Adrenal gland (tissue), 12 donors: Measurements from ENCODE around the gene TBC1D2. TPM values are rescaled to one million over a fixed set of nuclear protein-coding genes. Genes with fewer than 3 reads are reported as not detected.
A peak's percentile ranks its signal among the peaks of the same experiment; 100 is the strongest.

Experiments
- DNase-seq, 7 donors: peaks; one replicate each; pipeline ENCODE4 v3.0.0-alpha.2; 2019 to 2020
- H3K27ac ChIP-seq, 5 donors: fragments of 200-600 bp; sonication (generic) in 4 of 5; 1 replicate in 3 of 5; 2 replicates in 2 of 5; pipeline versions ENCODE4 v1.5.1 to v1.8.0; 2016 to 2020; ENCODE audit warnings: mild to moderate bottlenecking in 1 of 5
- H3K27me3 ChIP-seq: fragments of 200-600 bp; 2 replicates; pipeline ENCODE4 v1.8.0; 2021
- H3K36me3 ChIP-seq, 2 donors: fragments of 200-600 bp; replicated peaks in 1 of 2; 1 replicate in 1 of 2; 2 replicates in 1 of 2; pipeline versions ENCODE4 v1.5.1 to v1.8.0; 2018 to 2022
- H3K4me1 ChIP-seq, 2 donors: fragments of 200-600 bp; replicated peaks in 1 of 2; 1 replicate in 1 of 2; 2 replicates in 1 of 2; pipeline versions ENCODE4 v1.5.1 to v1.8.0; 2018 to 2021
- H3K4me3 ChIP-seq, 4 donors: fragments of 200-600 bp; sonication (generic) in 3 of 4; one replicate each; pipeline ENCODE4 v1.5.1; 2016 to 2018
- H3K9me3 ChIP-seq, 3 donors: fragments of 200-600 bp; sonication (generic) in 1 of 3; replicated peaks in 1 of 3; 1 replicate in 2 of 3; 2 replicates in 1 of 3; pipeline versions ENCODE4 v1.5.1 to v1.8.0; 2016 to 2021
- POLR2A ChIP-seq, 2 donors: fragments of 450-650 bp; IDR thresholded peaks; one replicate each; pipeline ENCODE4 v1.6.1; 2017; ENCODE audit warnings: antibody characterized with exemption in 2 of 2, mild to moderate bottlenecking in 2 of 2, moderate library complexity in 1 of 2
- WGBS, 4 donors: extraction: QIAGEN DNeasy Blood & Tissue Kit in 2 of 4; methylation state at CpG; one replicate each; pipeline versions ENCODE4 v1.1.5 to v1.1.7; 2013 to 2017; 5-methylcytosine and 5-hydroxymethylcytosine counted together
- intact Hi-C, 2 donors: fragments of 100-400 bp; cut with DNase I; formaldehyde crosslinking; loops; one replicate each; pipeline versions ENCODE4 v1.14.1 to v1.15.0; 2022 to 2023
- polyA plus RNA-seq, 3 donors: library from polyadenylated mRNA; stranded (reverse); fragments of 200-250 nt in 2 of 3; fragments of 350-450 nt in 1 of 3; fragmentation: Illumina TruSeq in 1 of 3; extraction: RNeasy Lipid Tissue Mini Kit (QIAGEN cat#74804) in 1 of 3; gene quantifications; one replicate each; pipeline ENCODE4 v1.2.3, GENCODE V29; 2013 to 2014
- total RNA-seq, 9 donors: library from RNA; depleted of rRNA in 4 of 9; stranded (reverse); fragments of >200 nt in 4 of 9; fragments of 120-200 nt in 1 of 9; fragmentation: NEBNext Ultra II Directional in 1 of 9; extraction: Animal tissue kit (Norgen Biotek cat#: 25700) in 1 of 9; gene quantifications; one replicate each; pipeline versions ENCODE4 v1.1.0 to v1.2.4, GENCODE V29; 2013 to 2023
- TF ChIP-seq, protein P1 (sequence below), 6 experiments: fragments of 450-650 bp in 4 of 6; fragments of 200-600 bp in 2 of 6; sonication (generic) in 1 of 6; IDR thresholded peaks; 1 replicate in 5 of 6; 2 replicates in 1 of 6; pipeline versions ENCODE4 v1.5.1 to v1.8.0; 2016 to 2021; ENCODE audit warnings: antibody characterized with exemption in 6 of 6, mild to moderate bottlenecking in 2 of 6, moderate library complexity in 1 of 6
- donor health status: healthy with polysubstance abuse.
- donor health status: Bipolar disorder and iron deficiency.
- donor health status: DM: yes; HTN: yes; CAD: no.
- donor health status: DM: no; HTN: no; CAD: no.
- donor health status: DM: no; HTN: no; CAD: no.
- donor health status: DM: yes; HTN: yes; CAD: no.

TBC1D2 gene
- total and polyA plus RNA-seq, 12 donors, result 0.67 to 21.9 (median 10.8) TPM

DNA sequence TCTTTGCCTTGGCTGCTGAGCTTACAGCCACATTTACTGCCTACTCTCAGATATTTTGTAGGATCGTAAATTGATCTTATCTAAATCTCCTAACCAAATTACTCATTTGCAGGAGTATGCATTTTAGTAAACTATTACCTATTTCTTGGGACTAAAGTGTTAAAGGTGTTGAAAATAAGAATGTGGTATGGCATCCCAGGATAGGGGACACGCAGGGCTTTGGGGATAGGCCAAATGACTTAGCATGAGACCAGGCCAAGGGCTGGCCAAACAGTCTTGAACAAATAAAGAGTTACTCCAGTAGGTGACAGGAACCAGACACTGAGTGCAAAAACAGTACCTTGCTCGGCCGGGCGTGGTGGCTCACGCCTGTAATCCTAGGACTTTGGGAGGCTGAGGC lies 25.1 kb downstream of the TBC1D2 start:
- no peak for DNase-seq
- no peaks in the 10 kb centered on the region for H3K27me3 ChIP-seq
- no peaks in the 10 kb centered on the region for H3K9me3 ChIP-seq
- H3K4me1 ChIP-seq, result peaks cover 0 to 4% of the 10 kb centered on the region in 2 donors
- 93 to 97% (median 95%) methylated on average over 6 of the region's 6 CpGs for WGBS, 4 donors
- TF ChIP-seq, protein P1, sequence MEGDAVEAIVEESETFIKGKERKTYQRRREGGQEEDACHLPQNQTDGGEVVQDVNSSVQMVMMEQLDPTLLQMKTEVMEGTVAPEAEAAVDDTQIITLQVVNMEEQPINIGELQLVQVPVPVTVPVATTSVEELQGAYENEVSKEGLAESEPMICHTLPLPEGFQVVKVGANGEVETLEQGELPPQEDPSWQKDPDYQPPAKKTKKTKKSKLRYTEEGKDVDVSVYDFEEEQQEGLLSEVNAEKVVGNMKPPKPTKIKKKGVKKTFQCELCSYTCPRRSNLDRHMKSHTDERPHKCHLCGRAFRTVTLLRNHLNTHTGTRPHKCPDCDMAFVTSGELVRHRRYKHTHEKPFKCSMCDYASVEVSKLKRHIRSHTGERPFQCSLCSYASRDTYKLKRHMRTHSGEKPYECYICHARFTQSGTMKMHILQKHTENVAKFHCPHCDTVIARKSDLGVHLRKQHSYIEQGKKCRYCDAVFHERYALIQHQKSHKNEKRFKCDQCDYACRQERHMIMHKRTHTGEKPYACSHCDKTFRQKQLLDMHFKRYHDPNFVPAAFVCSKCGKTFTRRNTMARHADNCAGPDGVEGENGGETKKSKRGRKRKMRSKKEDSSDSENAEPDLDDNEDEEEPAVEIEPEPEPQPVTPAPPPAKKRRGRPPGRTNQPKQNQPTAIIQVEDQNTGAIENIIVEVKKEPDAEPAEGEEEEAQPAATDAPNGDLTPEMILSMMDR (IDR thresholded peaks at IDR 0.05), result no peak
- TF ChIP-seq POLR2A (IDR thresholded peaks at IDR 0.05), result no peak
- peaks cover 0 to 14% of the 10 kb centered on the region in 2 donors for H3K36me3 ChIP-seq
- intact Hi-C loops, result no loop called here
- H3K4me3 ChIP-seq, result no peak overlapping the region
- no peak overlapping the region for H3K27ac ChIP-seq

DNA sequence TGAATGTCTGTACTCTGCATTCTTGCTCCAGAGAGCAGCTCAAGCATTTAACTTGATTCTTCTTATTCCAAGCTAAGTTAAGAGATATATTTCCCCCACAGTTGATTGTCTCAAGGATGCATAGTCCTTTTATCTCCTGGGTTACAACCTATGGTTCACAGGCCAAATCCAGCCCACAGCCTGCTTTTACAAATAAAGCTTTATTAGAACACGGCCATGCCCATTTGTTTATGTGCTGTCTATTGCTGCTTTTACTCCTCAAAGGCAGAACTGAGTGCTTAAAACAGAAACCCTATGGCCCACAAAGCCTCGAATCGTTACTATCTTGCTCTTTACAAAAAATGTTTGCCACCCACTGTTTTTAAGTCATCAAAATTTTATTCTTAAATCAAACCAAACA lies 25.8 kb downstream of the TBC1D2 start:
- TF ChIP-seq POLR2A (IDR thresholded peaks at IDR 0.05), result no peak
- TF ChIP-seq, protein P1 (IDR thresholded peaks at IDR 0.05), result no peak
- WGBS, 4 donors, result 91 to 97% (median 95%) methylated on average over 3 of the region's 3 CpGs
- Histone ChIP-seq H3K27me3 (no peaks in the 10 kb centered on the region), H3K27ac (no peak overlapping the region), H3K4me1 (peaks cover 0 to 4% of the 10 kb centered on the region in 2 donors), H3K4me3 (no peak overlapping the region), H3K36me3 (peaks cover 0 to 14% of the 10 kb centered on the region in 2 donors), H3K9me3 (no peaks in the 10 kb centered on the region)
- intact Hi-C loops, result no loop called here
- DNase-seq, result no peak

DNA sequence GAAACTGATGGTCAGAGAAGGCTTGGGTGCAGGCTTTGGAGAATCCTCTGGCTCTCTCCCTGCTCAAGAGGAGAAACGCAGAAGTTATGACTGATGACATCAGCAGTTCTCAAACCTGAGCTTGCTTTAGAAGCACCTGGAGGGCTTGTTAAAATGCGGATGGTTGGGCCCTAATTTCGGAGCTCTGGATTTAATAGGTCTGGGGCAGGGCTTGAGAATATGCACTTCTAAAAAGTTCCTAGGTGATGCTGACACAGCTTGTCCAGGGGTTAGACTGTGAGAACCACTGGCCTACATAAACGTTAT lies 26.4 kb downstream of the TBC1D2 start:
- Histone ChIP-seq H3K9me3 (no peaks in the 10 kb centered on the region), H3K4me1 (peaks cover 0 to 1% of the 10 kb centered on the region in 2 donors), H3K27ac (no peak overlapping the region), H3K4me3 (no peak overlapping the region), H3K36me3 (peaks cover 0 to 14% of the 10 kb centered on the region in 2 donors), H3K27me3 (no peaks in the 10 kb centered on the region)
- DNase-seq, result no peak
- 80 to 89% (median 83%) methylated on average over 4 of the region's 4 CpGs for WGBS, 4 donors
- TF ChIP-seq, protein P1 (IDR thresholded peaks at IDR 0.05), result no peak
- no peak for TF ChIP-seq POLR2A (IDR thresholded peaks at IDR 0.05)
- intact Hi-C loops, result no loop called here

DNA sequence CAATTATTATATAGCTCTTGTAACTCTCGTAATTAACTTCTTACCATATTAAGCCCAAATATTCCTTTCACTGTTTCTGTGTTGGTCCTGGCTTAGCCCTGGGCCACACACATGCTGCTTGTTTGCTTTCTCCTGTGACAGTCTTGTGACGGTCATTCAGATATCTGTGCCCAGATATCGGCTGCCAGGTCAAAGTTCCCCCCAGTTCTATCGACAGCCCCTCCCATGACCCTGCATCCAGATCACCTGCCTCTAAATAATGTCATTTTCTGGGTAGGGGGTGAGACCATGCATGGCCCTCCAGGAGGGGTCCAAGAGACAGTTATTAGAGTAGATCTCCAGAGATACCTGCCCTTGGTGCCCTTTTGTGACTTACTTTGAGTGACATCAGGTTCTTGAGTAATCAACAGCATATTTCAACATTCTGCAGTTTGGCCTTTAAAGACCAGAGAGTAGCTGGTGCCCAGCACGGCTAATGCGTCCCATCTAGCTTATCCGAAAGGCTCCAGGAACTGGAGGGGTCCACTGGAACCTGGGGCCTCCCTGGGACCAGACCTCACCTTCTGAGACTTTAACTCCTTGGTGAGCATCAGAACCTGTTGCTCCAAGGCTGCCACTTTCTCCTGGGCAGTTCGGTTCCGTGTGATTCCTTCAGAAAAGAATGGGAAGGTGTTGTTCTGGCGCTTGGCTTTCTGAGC lies 26.9 kb downstream of the TBC1D2 start:
- TF ChIP-seq, protein P1 (IDR thresholded peaks at IDR 0.05), result no peak
- TF ChIP-seq POLR2A (IDR thresholded peaks at IDR 0.05), result no peak
- intact Hi-C loops, result no loop called here
- Histone ChIP-seq H3K27ac (peak overlapping the region in 1 of 5 donors; percentile 6), H3K36me3 (peaks cover 0 to 14% of the 10 kb centered on the region in 2 donors), H3K4me1 (no peaks in the 10 kb centered on the region), H3K27me3 (no peaks in the 10 kb centered on the region), H3K4me3 (no peak overlapping the region), H3K9me3 (no peaks in the 10 kb centered on the region)
- DNase-seq, result no peak
- WGBS, 4 donors, result 77 to 89% (median 84%) methylated on average over 10 of the region's 10 CpGs
